ENCODE data around the gene SERPINI1. TPM values are rescaled to one million over a fixed set of nuclear protein-coding genes. Genes with fewer than 3 reads are reported as not detected.

SERPINI1 gene
- polyA plus RNA-seq, 3 donors = 0.12 to 1.6 (median 0.27) TPM

GRCh38 chr3:167731393-167731792, 4.1 kb upstream of the SERPINI1 start:
- H3K4me3 Mint-ChIP-seq = no peak overlapping the region
- peaks cover 16 to 26% of the 10 kb centered on the region in 2 donors for H3K4me1 ChIP-seq (ENCODE audit: control insufficient read depth in 1 of 2, insufficient read depth in 2 of 2, low read length in 2 of 2)

DNA sequence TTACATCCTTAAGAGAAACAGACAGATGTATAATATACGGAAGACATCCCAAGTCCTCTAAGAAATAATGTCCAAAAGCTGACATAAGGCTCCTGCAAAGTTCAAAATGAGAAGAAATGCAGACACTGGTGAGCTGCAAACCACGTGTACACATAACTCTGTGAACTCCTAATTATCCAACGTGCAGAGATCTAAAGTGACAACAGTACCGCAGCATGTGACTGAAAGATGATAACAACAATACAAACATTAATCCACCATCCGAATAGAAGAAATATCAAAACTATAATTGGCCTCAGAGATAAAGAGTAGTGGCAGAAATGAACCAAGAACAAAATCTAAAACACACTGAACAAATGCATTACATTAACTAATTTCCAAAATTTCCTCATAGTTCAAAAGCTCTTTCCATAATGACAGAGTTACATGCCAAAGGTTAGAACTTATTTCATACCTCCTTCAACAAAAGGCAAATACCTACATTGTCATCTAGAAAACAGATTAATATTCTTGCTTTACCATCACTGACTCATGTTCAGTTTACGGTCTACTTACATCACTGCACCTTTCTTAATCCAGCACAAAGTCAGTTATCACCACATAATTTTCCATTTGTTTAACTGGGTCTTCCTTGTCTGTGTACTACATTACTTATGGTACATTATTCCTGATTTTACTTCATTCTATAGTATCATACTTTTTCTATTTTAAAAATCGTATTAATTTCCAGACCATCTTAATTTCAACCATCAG, 3.0 kb upstream of the SERPINI1 start:
- H3K9me3 ChIP-seq (replicated peaks in 1 of 2; ENCODE audit: control insufficient read depth in 1 of 2, insufficient read depth in 1 of 2, low read length in 2 of 2) = no peaks in the 10 kb centered on the region
- Mint-ChIP-seq H3K27me3 (ENCODE audit: low read depth in 3 of 3) (no peaks in the 10 kb centered on the region), H3K9me3 (no peaks in the 10 kb centered on the region), H3K36me3 (peaks cover 5 to 8% of the 10 kb centered on the region in 2 donors), H3K27ac (peak overlapping the region in 2 of 7 donors; percentile 8 to 33), H3K4me1 (peaks cover 30% of the 10 kb centered on the region), H3K4me3 (no peak overlapping the region)
- H3K36me3 ChIP-seq (replicated peaks in 1 of 2; ENCODE audit: control insufficient read depth in 1 of 2, insufficient read depth in 2 of 2, low read length in 2 of 2) = no peaks in the 10 kb centered on the region
- peaks cover 16 to 26% of the 10 kb centered on the region in 2 donors for H3K4me1 ChIP-seq (ENCODE audit: control insufficient read depth in 1 of 2, insufficient read depth in 2 of 2, low read length in 2 of 2)
- H3K27ac ChIP-seq (ENCODE audit: low read depth in 1 of 2, low read length in 2 of 2) = no peak overlapping the region
- peaks cover 61% of the 10 kb centered on the region for H4K20me1 ChIP-seq (ENCODE audit: insufficient read depth, low read length)
- DNase-seq = no peak
- no peak for TF ChIP-seq CTCF (IDR thresholded peaks at IDR 0.05)
- 84% methylated on average over 2 of the region's 7 CpGs for WGBS (ENCODE audit: insufficient coverage)
- H3K79me2 ChIP-seq (ENCODE audit: insufficient read depth, low read length) = peaks cover 72% of the 10 kb centered on the region
- intact Hi-C loops (cut with micrococcal nuclease) = loop anchor here in 1 of 2 donors (10.0 kb wide), 1 partner anchor 132 kb away; no protein-coding TSS in a partner anchor
- H3K9ac ChIP-seq (ENCODE audit: insufficient read depth, low read length, poor library complexity, severe bottlenecking) = no peak overlapping the region
- H3K4me2 ChIP-seq (replicated peaks; ENCODE audit: extremely low read depth, low read length, poor library complexity, severe bottlenecking) = no peak overlapping the region
- no peaks in the 10 kb centered on the region for H3K27me3 ChIP-seq (ENCODE audit: control insufficient read depth in 2 of 2, insufficient read depth in 2 of 2, low read length in 2 of 2)
- H3K4me3 ChIP-seq (replicated peaks in 1 of 3; ENCODE audit: low read depth in 2 of 3, low read length in 3 of 3) = no peak overlapping the region
- no peak overlapping the region for H2AFZ ChIP-seq (ENCODE audit: insufficient read depth, low read depth, low read length, poor library complexity, severe bottlenecking)

More at GRCh38 chr3:167731393-167731792, 4.1 kb upstream of the SERPINI1 start:
- H3K27me3 ChIP-seq (ENCODE audit: control insufficient read depth in 2 of 2, insufficient read depth in 2 of 2, low read length in 2 of 2) = no peaks in the 10 kb centered on the region
- no peak overlapping the region for H3K27ac ChIP-seq (ENCODE audit: low read depth in 1 of 2, low read length in 2 of 2)
- H3K9ac ChIP-seq (ENCODE audit: insufficient read depth, low read length, poor library complexity, severe bottlenecking) = no peak overlapping the region
- H3K36me3 ChIP-seq (replicated peaks in 1 of 2; ENCODE audit: control insufficient read depth in 1 of 2, insufficient read depth in 2 of 2, low read length in 2 of 2) = no peaks in the 10 kb centered on the region
- no peak overlapping the region for H3K27ac Mint-ChIP-seq
- H3K79me2 ChIP-seq (ENCODE audit: insufficient read depth, low read length) = peaks cover 83% of the 10 kb centered on the region
- H3K4me3 ChIP-seq (replicated peaks in 1 of 3; ENCODE audit: low read depth in 2 of 3, low read length in 3 of 3) = no peak overlapping the region
- H3K27me3 Mint-ChIP-seq (ENCODE audit: low read depth in 3 of 3) = no peaks in the 10 kb centered on the region
- H3K4me1 Mint-ChIP-seq = peaks cover 31% of the 10 kb centered on the region
- H3K9me3 ChIP-seq (replicated peaks in 1 of 2; ENCODE audit: control insufficient read depth in 1 of 2, insufficient read depth in 1 of 2, low read length in 2 of 2) = no peaks in the 10 kb centered on the region
- no peak for TF ChIP-seq CTCF (IDR thresholded peaks at IDR 0.05)
- no peak for DNase-seq
- no peak overlapping the region for H2AFZ ChIP-seq (ENCODE audit: insufficient read depth, low read depth, low read length, poor library complexity, severe bottlenecking)
- H3K9me3 Mint-ChIP-seq = no peaks in the 10 kb centered on the region
- WGBS (ENCODE audit: insufficient coverage) = no CpG with 5 or more reads among the region's 2 CpGs
- no peak overlapping the region for H3K4me2 ChIP-seq (replicated peaks; ENCODE audit: extremely low read depth, low read length, poor library complexity, severe bottlenecking)
- intact Hi-C loops (cut with micrococcal nuclease) = loop anchor here in 1 of 2 donors (10.0 kb wide), 1 partner anchor 133 kb away; no protein-coding TSS in a partner anchor
- peaks cover 5 to 8% of the 10 kb centered on the region in 2 donors for H3K36me3 Mint-ChIP-seq
- H4K20me1 ChIP-seq (ENCODE audit: insufficient read depth, low read length) = peaks cover 72% of the 10 kb centered on the region

Measured in CD14-positive monocyte (primary cell).